ENCODE results near the gene DEFB127.
"Not testable (repeated sequence)": the region's sequence is repeated elsewhere in the genome, so short reads cannot be mapped to it uniquely, and the experiment has no call there.

Gene DEFB127, protein sequence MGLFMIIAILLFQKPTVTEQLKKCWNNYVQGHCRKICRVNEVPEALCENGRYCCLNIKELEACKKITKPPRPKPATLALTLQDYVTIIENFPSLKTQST

DNA sequence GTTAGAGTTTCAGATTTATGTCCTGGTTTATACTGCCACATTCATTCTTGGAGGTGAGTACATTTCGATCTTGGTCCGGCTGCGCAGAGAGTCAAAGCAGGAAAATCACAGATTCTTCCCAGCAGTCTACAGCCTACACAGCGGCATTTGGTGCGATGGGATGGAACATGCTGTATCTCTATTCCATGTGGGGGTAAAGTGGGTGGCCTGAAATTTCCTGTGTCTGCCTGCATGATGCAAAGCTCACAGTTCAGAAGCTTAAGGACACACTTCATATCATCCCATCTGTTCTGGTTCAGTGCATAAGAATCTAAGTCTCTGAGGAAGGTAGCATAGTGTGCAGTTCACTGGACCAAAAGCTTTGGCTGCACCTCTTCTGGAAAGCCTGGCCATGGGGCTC is at the start of gene DEFB127:
TSS of gene DEFB127 (plus strand) at position 301 of the 400 bp plus-strand sequence. CDS start at position 392, 91 bp downstream.
- no peak for DNase-seq (ENCODE audit: low read depth in 2 of 2)

DNA sequence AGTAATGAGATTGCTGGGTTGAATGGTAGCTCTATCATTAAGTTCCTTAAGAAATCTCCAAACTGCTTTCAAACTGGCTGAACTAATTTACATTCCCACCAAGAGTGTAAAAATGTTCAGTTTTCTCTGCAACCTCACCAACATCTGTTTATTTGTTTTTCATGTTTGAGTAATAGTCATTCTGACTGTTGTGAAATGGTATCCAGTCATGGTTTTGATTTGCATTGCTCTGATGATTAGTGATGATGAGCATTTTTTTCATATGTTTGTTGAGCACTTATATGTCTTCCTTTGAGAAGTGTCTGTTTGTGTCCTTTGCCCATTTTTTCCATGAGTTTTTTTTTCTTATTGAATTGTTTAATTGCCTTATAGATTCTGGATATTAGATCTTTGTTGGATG is 44.9 kb upstream of the DEFB127 start:
- DNase-seq (ENCODE audit: low read depth in 2 of 2), result no peak

DNA sequence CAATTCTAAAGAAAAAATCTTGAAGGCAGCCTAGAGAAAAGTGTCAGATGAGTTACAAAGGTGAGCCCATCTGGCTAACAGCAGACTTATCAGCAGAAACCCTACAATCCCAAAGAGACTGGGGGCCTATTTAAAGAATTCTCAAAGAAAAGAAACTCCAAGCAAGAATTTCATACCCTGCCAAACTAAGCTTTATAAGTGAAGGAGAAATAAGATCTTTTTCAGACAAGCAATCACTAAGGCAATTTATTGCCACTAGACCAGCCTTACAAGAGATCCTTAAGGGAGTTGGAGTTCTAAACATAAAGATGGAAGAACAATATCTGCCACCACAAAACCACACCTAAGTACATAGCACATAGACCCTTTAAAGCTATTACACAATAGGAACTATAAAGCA is 39.7 kb upstream of the DEFB127 start:
- DNase-seq (ENCODE audit: low read depth in 2 of 2), result no peak

DNA sequence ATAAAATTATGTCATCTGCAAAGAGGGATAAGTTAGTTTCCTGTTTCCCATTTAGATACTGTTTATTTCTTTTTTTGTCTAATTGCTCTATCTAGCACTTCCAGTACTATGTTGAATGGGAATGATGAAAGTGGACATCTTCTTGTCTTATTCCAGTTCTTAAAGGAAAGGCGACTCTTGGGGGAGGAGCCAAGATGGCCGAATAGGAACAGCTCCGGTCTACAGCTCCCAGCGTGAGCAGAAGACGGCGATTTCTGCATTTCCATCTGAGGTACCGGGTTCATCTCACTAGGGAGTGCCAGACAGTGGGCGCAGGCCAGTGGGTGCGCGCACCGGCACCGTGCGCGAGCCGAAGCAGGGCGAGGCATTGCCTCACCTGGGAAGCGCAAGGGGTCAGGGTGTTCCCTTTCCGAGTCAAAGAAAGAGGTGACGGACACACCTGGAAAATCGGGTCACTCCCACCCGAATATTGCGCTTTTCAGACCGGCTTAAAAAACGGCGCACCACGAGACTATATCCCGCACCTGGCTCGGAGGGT is 27.4 kb upstream of the DEFB127 start:
- not testable (repeated sequence) for DNase-seq (ENCODE audit: low read depth in 2 of 2)

DNA sequence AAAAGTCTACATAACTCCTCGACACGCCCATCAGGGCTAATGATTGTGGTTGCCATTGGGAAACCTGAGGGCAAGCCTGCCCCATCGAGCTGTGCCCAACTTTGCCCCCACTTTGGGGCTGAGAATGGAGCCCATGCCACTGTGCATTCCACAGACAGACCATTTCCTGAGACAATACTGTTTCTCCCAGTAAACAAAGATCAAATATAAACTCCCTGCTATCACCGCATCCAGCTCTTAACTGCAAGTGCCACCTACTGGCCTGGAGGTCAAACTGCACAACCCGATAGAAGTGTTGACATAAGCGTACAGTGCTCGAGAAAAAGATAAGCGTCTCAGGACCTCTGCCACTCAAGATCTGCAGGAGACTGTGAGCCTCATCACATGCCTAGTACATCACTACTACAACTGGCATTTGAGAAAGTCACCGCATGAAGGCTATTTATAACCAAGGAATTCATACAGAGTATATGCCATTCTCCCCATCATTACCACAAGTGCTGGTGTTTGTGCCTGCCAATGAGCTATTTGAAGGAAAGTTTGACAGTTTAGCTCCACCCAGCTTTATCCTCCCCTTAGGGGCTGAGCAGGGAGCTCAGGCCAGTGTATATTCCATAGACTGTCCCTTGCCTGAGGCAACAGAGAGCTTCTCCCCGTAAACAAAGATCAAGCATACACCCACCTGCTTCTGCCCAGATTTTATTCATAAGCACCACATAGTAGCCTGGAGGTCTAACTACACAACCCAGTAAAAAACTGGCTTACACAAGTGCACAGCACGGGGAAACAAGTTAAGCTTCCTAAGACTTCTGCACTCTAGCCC is 19.4 kb upstream of the DEFB127 start:
- no peak for DNase-seq (ENCODE audit: low read depth in 2 of 2)

DNA sequence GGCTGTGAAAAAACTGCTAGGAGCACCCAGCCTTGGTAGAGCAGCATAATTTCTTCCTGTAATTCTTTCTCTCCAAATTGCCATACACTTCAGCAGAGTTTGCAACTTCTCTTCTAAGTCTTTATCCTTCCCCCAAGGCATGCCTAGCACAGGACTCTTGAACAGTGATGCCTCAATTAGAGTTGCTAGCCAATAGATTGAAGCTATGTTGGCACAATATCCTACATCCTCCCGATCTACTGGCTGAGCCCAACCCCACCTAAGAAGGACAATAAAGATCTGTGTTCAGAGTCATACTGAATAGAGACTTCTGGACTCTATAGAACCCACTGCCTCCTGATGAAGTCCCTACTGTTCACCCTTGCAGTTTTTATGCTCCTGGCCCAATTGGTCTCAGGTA is 15.0 kb upstream of the DEFB127 start, which contains the start of gene DEFB126:
TSS of gene DEFB126 (plus strand) at position 301 of the 400 bp plus-strand sequence. CDS start at position 340, 39 bp downstream.
- no peak for DNase-seq (ENCODE audit: low read depth in 2 of 2)

DNA sequence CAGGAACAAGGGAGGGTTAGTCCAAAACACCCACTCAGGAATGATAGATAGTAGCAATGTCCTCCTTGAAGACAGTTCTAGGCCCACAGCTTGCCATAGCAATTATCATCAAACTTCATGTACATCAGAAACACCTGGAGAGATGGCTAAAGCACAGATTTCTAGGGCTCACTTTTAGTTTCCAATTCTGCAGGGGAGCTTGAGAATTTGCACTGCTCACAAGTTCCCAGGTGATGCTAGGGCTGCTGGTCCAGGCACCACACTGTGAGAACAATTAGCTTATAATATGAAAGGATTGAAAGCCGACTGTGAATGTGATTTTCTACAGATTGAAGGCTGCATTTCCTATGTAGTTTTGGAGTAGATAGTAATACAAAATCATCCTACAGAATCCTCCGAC is 11.4 kb upstream of the DEFB127 start:
- no peak for DNase-seq (ENCODE audit: low read depth in 2 of 2)

DNA sequence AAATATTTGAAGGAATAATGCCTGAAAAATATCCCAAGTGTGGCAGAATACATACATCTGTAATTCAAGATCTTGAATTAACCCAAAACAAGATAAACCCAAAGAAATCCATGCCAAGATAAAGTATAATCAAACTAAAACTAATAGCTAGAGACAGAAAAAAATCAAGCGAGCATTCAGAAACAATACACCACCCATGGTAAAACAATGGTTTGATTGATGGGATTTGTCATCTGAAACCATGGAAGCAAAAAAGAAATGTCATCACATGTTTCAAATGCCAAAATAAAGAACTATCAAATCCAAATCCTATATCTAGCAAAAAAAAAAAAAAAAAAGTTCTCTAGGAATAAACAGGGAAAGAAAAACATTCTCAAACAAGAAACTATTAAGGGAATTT is 5.1 kb upstream of the DEFB127 start:
- DNase-seq (ENCODE audit: low read depth in 2 of 2), result no peak

DNA sequence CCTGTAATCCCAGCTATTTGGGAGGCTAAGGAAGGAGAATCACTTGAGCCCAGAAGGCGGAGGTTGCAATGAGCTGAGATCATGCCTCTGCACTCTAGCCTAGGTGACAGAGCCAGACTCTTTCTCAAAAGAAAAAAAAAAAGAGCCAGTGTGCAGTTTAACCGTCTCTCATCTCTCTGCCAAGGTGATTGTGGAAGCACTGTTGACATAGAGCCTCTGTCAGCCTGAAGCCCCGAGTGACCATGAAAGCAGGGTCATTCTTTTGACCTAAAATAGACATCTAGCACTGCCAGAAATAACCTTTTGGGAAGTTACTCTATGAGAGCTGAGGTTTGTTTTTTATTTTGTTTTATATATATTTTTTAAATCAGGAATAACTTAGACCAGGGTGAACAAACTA is 7.4 kb downstream of the DEFB127 start:
- no peak for DNase-seq (ENCODE audit: low read depth in 2 of 2)

DNA sequence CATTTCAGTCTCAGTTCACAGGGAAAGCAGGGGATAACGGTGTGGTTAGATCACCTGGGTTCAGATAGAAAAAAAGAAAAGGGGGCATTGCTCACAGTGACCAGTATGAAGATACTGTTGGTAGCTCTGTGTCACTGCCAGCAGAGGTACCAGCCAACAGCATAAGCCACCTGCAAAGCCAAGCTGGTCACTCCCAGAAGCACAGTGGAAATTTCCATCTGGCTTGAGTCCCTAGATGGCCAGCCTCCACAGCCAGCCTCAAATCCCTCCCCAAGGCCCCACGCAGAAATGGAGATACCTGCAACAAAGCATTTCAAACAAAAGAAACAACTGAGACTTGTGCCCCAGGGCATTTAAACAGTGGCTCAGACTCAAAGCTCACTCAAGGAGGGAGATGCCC is 11.6 kb downstream of the DEFB127 start:
- DNase-seq (ENCODE audit: low read depth in 2 of 2), result no peak

DNA sequence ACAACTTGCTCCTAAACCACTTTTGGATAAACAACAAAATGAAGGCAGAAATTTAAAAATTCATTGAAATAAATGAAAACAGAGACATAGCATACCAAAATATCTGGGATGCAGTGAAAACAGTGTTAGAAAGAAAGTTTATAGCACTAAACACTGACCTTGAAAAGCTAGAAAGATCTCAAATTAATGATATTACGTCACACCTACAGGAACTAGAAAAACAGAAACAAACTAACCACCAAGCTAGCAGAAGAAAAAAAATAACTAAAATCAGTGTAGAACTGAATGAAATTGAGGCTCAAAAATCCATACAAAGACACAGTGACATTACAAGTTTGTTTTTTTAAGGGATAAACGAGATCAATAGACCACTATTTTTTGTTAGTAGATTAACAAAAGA is 27.0 kb downstream of the DEFB127 start:
- no peak for DNase-seq (ENCODE audit: low read depth in 2 of 2)

DNA sequence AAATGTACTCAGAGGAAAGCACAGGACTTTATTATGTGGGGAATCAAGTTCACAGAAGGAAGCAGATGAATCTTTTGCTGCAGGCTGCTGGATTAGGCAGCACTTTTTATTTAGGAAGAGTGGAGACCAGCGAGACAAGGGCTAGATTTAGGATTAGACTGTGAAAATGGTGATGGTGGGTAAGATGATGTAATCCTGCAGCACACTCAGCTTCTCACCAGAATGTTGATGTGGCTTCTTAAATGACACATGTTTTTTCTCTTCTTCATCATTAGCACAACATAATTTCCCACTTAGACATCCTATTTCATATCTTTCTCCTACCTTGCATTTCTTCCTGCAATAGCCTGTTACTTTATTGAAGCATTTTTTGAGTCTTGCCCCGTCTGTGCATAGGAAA is 30.5 kb downstream of the DEFB127 start:
- DNase-seq (ENCODE audit: low read depth in 2 of 2), result no peak

DNA sequence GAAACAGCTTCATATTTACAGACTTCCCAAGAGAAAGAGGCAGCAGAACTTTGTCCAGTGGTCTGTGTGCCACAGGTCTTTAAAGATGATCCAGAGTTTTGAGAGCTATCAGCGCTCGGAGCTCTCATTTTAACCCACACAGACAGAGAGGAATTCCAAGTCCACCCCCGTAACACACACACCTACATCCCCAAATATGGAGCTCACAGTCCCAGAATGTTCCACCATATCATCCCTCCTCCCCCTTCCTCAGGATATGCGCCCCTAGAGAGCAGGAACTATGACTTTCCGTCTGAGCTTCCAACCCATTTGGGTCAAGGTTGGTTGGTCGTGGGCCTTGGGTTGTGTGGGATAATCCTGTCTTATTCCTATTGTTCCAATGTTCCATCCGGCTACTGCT is 32.4 kb downstream of the DEFB127 start, which contains the start of gene DEFB128:
TSS of gene DEFB128 (minus strand) at position 101 of the 400 bp plus-strand sequence. CDS start at position 13, 88 bp downstream.
- DNase-seq (ENCODE audit: low read depth in 2 of 2), result no peak

DNA sequence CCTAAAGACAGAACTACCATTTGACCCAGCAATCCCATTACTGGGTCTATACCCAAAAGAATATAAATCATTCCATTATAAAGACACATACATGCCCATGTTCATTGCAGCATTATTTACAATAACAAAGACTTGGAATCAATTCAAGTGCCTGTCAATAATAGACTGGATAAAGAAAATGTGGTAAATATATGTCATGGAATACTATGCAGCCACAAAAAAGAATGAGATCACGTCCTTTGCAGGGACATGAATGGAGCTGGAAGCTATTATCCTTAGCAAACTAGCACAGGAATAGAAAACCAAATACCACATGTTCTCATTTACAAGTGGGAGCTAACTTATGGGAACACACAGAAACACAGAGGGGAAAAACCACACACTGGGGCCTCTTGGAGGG is 41.0 kb downstream of the DEFB127 start:
- DNase-seq (ENCODE audit: low read depth in 2 of 2), result no peak

DNA sequence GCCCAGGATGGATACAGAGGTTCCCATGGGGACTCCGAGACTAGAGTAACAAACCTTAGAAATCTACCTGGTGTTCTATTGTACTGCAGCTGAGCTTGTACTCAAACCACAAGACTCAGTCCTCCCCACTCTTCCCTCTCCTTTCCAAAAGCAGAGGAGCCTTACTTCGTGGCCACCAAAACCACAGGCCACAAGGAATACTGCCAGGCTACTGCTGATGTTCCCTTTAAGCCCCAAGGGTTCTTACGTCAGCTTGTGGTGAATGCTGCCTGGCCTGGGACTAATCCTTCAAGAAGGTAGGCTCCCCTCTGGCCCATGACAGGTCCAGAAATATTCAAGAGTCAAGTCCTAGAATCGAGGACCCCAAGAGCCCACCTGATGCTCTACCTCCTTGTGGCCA is 42.7 kb downstream of the DEFB127 start:
- DNase-seq (ENCODE audit: low read depth in 2 of 2), result no peak

DNA sequence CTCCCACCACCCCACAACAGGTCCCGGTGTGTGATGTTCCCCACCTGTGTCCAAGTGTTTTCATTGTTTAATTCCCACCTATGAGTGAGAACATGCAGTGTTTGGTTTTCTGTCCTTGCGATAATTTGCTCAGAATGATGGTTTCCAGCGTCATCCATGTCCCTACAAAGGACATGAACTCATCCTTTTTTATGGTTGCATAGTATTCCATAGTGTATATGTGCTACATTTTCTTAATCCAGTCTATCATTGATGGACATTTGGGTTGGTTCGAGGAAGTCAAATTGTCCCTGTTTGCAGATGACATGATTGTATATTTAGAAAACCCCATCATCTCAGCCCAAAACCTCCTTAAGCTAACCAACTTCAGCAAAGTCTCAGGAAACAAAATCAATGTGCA is 46.4 kb downstream of the DEFB127 start:
- not testable (repeated sequence) for DNase-seq (ENCODE audit: low read depth in 2 of 2)
